Skeletal muscle tissue (tissue), 4 donors: ENCODE data around the gene HSPA13. TPM values are rescaled to one million over a fixed set of nuclear protein-coding genes. Genes with fewer than 3 reads are reported as not detected.

Source experiments
- H3K27ac ChIP-seq: one replicate; pipeline ENCODE4 v1.7.0; 2013; ENCODE audit warnings: mild to moderate bottlenecking, low read depth, low read length, inconsistent platforms
- H3K27me3 ChIP-seq, 3 donors: one replicate each; pipeline ENCODE4 v1.7.0; 2013; ENCODE audit warnings: low read length in 3 of 3; ENCODE audit not compliant: control insufficient read depth in 3 of 3, insufficient read depth in 3 of 3
- H3K36me3 ChIP-seq, 3 donors: one replicate each; pipeline ENCODE4 v1.7.0; 2013; ENCODE audit warnings: low read length in 3 of 3; ENCODE audit not compliant: control insufficient read depth in 3 of 3, insufficient read depth in 3 of 3
- H3K4me1 ChIP-seq, 3 donors: one replicate each; pipeline ENCODE4 v1.7.0; 2013; ENCODE audit warnings: low read length in 3 of 3, mild to moderate bottlenecking in 3 of 3; ENCODE audit not compliant: control insufficient read depth in 3 of 3, insufficient read depth in 3 of 3
- H3K4me3 ChIP-seq, 3 donors: one replicate each; pipeline ENCODE4 v1.7.0; 2013; ENCODE audit warnings: low read length in 3 of 3
- H3K9ac ChIP-seq, 3 donors: one replicate each; pipeline ENCODE4 v1.7.0; 2013; ENCODE audit warnings: low read length in 3 of 3, mild to moderate bottlenecking in 3 of 3, moderate library complexity in 2 of 3, low read depth in 1 of 3
- H3K9me3 ChIP-seq, 3 donors: one replicate each; pipeline ENCODE4 v1.7.0; 2013; ENCODE audit warnings: low read length in 3 of 3; ENCODE audit not compliant: control insufficient read depth in 3 of 3
- total RNA-seq: library from RNA; depleted of rRNA; stranded (reverse); fragments of >200 nt; gene quantifications from one replicate; pipeline ENCODE4 v1.2.3, GENCODE V29; 2014
- donor health status: Osteomylitis.

HSPA13 gene
- total RNA-seq, 1 donor from 2014 or later, result 26.6 TPM

DNA sequence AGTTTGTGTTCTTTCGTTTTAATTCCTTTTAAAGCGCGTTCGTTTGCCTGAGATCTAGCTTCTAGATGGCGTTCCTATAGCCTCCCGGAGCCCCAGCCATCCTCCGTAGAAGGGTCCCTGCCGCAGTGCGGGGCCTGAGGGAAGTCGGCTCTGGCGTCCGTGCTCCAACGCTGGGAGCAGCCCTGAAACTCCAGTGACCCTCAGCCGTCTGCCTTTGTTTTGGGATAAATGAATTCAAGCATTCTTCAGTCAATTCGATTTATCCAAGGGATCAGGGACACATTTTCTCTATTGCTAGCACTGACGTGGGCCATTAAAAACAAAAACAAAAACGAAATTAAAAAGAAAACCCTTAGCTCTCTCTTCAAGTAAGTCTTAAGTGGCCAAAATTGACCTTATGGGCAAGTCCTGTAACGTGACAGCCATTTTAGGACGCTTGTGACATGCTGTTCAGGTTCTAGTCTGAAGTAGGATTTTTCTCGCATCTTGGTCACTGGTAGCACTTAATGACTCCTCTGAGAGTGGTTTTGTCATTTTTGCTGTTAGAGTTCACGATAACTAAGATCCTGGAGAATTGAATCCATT is 742 bp upstream of the HSPA13 start:
- Histone ChIP-seq H3K9ac (peak overlapping the region; percentile 86 to 88 (median 88)), H3K4me1 (peaks cover 5 to 13% (median 12%) of the 10 kb centered on the region in 3 donors), H3K4me3 (peak overlapping the region; percentile 90 to 97 (median 91)), H3K9me3 (no peaks in the 10 kb centered on the region), H3K27ac (peak overlapping the region; percentile 89), H3K36me3 (no peaks in the 10 kb centered on the region), H3K27me3 (no peaks in the 10 kb centered on the region)

- H3K4me3 ChIP-seq, result peak overlapping the region; percentile 92 to 96 (median 93)
- H3K4me1 ChIP-seq, result peaks cover 5 to 13% (median 12%) of the 10 kb centered on the region in 3 donors
- no peaks in the 10 kb centered on the region for H3K9me3 ChIP-seq
- peaks cover 5 to 8% (median 7%) of the 10 kb centered on the region in 3 donors for H3K36me3 ChIP-seq
- peak overlapping the region; percentile 80 to 90 (median 86) for H3K9ac ChIP-seq
- H3K27ac ChIP-seq, result peak overlapping the region; percentile 80
- H3K27me3 ChIP-seq, result no peaks in the 10 kb centered on the region
These were observed 486 bp downstream of the HSPA13 start for GRCh38 chr21:14382486-14382834.

GRCh38 chr21:14376854-14377253 is 6.1 kb downstream of the HSPA13 start:
- Histone ChIP-seq H3K36me3 (peaks cover 13 to 33% (median 27%) of the 10 kb centered on the region in 3 donors), H3K4me1 (no peaks in the 10 kb centered on the region), H3K27me3 (no peaks in the 10 kb centered on the region), H3K4me3 (no peak overlapping the region), H3K27ac (no peak overlapping the region), H3K9ac (no peak overlapping the region), H3K9me3 (no peaks in the 10 kb centered on the region)

- H3K9me3 ChIP-seq, result no peaks in the 10 kb centered on the region
- H3K36me3 ChIP-seq, result no peaks in the 10 kb centered on the region
- no peak overlapping the region for H3K9ac ChIP-seq
- no peaks in the 10 kb centered on the region for H3K27me3 ChIP-seq
- no peaks in the 10 kb centered on the region for H3K4me1 ChIP-seq
- H3K27ac ChIP-seq, result no peak overlapping the region
- H3K4me3 ChIP-seq, result no peak overlapping the region
These were observed 15.9 kb downstream of the HSPA13 start for GRCh38 chr21:14366998-14367397.

GRCh38 chr21:14361958-14362357 is 21.0 kb downstream of the HSPA13 start:
- Histone ChIP-seq H3K27me3 (no peaks in the 10 kb centered on the region), H3K27ac (no peak overlapping the region), H3K36me3 (no peaks in the 10 kb centered on the region), H3K9ac (no peak overlapping the region), H3K9me3 (no peaks in the 10 kb centered on the region), H3K4me3 (no peak overlapping the region), H3K4me1 (no peaks in the 10 kb centered on the region)

- H3K4me3 ChIP-seq, result no peak overlapping the region
- H3K27me3 ChIP-seq, result no peaks in the 10 kb centered on the region
- no peak overlapping the region for H3K27ac ChIP-seq
- no peaks in the 10 kb centered on the region for H3K4me1 ChIP-seq
- H3K36me3 ChIP-seq, result no peaks in the 10 kb centered on the region
- H3K9ac ChIP-seq, result no peak overlapping the region
- H3K9me3 ChIP-seq, result no peaks in the 10 kb centered on the region
These were observed 24.2 kb downstream of the HSPA13 start for GRCh38 chr21:14358775-14359174.

DNA sequence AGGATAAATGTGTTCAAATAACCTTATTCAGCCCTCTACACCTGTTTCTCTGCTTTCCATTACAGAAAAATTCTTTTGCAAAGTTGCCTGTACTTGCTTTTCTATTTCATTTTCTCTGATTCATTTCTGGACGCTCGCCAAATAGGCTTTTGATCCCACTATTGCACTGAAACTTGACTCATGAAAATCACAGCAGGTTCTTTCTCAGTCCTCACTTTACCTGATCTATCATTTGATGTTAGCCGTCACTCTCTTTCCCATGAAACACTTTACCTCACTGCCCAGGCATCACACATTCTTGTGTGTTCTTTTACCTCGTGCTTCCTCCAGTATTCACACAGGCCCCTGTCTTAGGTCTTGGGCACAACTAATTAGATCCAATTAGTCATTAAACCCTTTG is 26.2 kb downstream of the HSPA13 start:
- H3K4me1 ChIP-seq, result no peaks in the 10 kb centered on the region
- H3K27me3 ChIP-seq, result no peaks in the 10 kb centered on the region
- H3K27ac ChIP-seq, result no peak overlapping the region
- no peaks in the 10 kb centered on the region for H3K36me3 ChIP-seq
- no peaks in the 10 kb centered on the region for H3K9me3 ChIP-seq
- no peak overlapping the region for H3K4me3 ChIP-seq
- no peak overlapping the region for H3K9ac ChIP-seq

DNA sequence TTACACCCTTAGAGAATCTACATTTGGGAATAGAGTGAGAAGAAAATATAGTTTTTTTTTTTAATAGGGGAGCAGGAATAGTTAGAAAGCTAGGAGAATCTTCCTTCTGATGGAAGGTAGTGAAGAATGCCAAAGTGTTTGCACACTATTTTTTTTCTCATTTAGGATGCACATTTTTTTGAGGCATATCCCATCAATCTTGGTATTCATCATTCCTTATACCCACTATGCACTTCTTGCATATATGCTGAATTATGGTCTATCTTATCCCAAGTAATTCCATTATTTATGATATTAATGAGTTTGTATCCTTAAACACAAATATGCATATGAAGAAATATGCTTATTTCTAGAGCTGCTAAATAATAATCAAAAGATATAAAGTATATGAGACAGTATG is 28.4 kb downstream of the HSPA13 start:
- Histone ChIP-seq H3K36me3 (no peaks in the 10 kb centered on the region), H3K27me3 (no peaks in the 10 kb centered on the region), H3K9me3 (no peaks in the 10 kb centered on the region), H3K4me3 (no peak overlapping the region), H3K9ac (no peak overlapping the region), H3K4me1 (no peaks in the 10 kb centered on the region), H3K27ac (no peak overlapping the region)

DNA sequence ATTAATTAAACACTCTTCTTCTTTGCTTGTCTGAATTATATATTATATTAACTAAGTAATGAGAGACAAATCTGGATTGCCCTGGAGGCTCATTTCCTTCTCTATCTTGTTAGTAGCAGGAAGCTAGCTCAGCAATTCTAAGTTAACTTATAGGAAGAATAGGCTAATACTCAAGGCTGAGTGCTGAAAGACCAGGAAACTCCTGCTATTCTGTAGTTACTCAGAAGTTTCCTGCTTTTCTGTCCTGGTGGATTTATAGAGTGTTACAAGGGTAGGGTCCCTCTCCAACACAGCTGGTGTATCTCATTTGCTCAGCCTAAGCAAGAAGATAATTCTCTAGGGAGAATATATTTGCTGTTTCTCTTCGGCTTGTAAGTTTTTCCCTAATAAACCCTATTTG is 29.2 kb downstream of the HSPA13 start:
- H3K4me1 ChIP-seq, result no peaks in the 10 kb centered on the region
- no peaks in the 10 kb centered on the region for H3K36me3 ChIP-seq
- no peaks in the 10 kb centered on the region for H3K9me3 ChIP-seq
- H3K4me3 ChIP-seq, result no peak overlapping the region
- H3K27me3 ChIP-seq, result no peaks in the 10 kb centered on the region
- no peak overlapping the region for H3K27ac ChIP-seq
- H3K9ac ChIP-seq, result no peak overlapping the region

- Histone ChIP-seq H3K4me3 (no peak overlapping the region), H3K9ac (no peak overlapping the region), H3K36me3 (no peaks in the 10 kb centered on the region), H3K27me3 (no peaks in the 10 kb centered on the region), H3K27ac (no peak overlapping the region), H3K9me3 (no peaks in the 10 kb centered on the region), H3K4me1 (no peaks in the 10 kb centered on the region)
These were observed 29.7 kb downstream of the HSPA13 start for GRCh38 chr21:14353231-14353630.
